Breast epithelium (tissue), 4 donors: Measurements from ENCODE around the gene FMNL3. TPM values are rescaled to one million over a fixed set of nuclear protein-coding genes. Genes with fewer than 3 reads are reported as not detected.
A peak's percentile ranks its signal among the peaks of the same experiment; 100 is the strongest.

Experiments used
- DNase-seq, 2 donors: peaks; one replicate each; pipeline ENCODE4 v3.0.0-alpha.2; 2019; ENCODE audit warnings: low spot score in 2 of 2
- H3K27ac ChIP-seq, 2 donors: fragments of 200-600 bp; sonication (generic) in 1 of 2; one replicate each; pipeline ENCODE4 v1.5.1; 2016 to 2019; ENCODE audit warnings: mild to moderate bottlenecking in 1 of 2
- H3K27me3 ChIP-seq, 2 donors: fragments of 200-600 bp; sonication (generic) in 1 of 2; one replicate each; pipeline versions ENCODE4 v1.5.1 to v1.6.0; 2017 to 2019; ENCODE audit warnings: control low read depth in 1 of 2, mild to moderate bottlenecking in 1 of 2
- H3K36me3 ChIP-seq: fragments of 200-600 bp; one replicate; pipeline ENCODE4 v1.5.1; 2019
- H3K4me1 ChIP-seq, 2 donors: fragments of 200-600 bp; sonication (generic); one replicate each; pipeline ENCODE4 v1.5.1; 2016 to 2019; ENCODE audit warnings: control low read depth in 1 of 2
- H3K4me3 ChIP-seq, 3 donors: fragments of 200-600 bp; sonication (generic); 1 replicate in 2 of 3; 2 replicates in 1 of 3; pipeline ENCODE4 v1.5.1; 2016 to 2019; ENCODE audit warnings: mild to moderate bottlenecking in 3 of 3, moderate library complexity in 2 of 3
- H3K9me3 ChIP-seq, 2 donors: fragments of 200-600 bp; sonication (generic) in 1 of 2; one replicate each; pipeline ENCODE4 v1.5.1; 2016 to 2019; ENCODE audit warnings: control low read depth in 1 of 2
- CTCF ChIP-seq, 3 donors: fragments of 450-650 bp; IDR thresholded peaks; one replicate each; pipeline ENCODE4 v1.5.1; 2016 to 2017; ENCODE audit warnings: antibody characterized with exemption in 3 of 3, mild to moderate bottlenecking in 3 of 3, moderate library complexity in 3 of 3
- POLR2A ChIP-seq: fragments of 450-650 bp; IDR thresholded peaks from one replicate; pipeline ENCODE4 v1.6.1; 2016; ENCODE audit warnings: antibody characterized with exemption, mild to moderate bottlenecking, moderate library complexity
- POLR2AphosphoS5 ChIP-seq, 3 donors: sonication (generic); formaldehyde crosslinking; IDR thresholded peaks; one replicate each; pipeline ENCODE4 v1.6.1; 2017; ENCODE audit warnings: antibody characterized with exemption in 3 of 3
- intact Hi-C: fragments of 100-400 bp; cut with DNase I; formaldehyde crosslinking; loops from one replicate; pipeline ENCODE4 v1.15.1; 2023; ENCODE audit warnings: low total_unique reads
- total RNA-seq, 3 donors: library from RNA; depleted of rRNA; stranded (reverse); fragments of >200 nt; gene quantifications; one replicate each; pipeline ENCODE4 v1.1.0, GENCODE V29; 2016

FMNL3 gene
- total RNA-seq, 3 donors from 2014 or later, result 9.8 to 13.8 (median 13.3) TPM

- H3K4me3 ChIP-seq, result no peak overlapping the region
- H3K36me3 ChIP-seq, result no peaks in the 10 kb centered on the region
- no peak for TF ChIP-seq POLR2A
- TF ChIP-seq POLR2AphosphoS5 (IDR thresholded peaks at IDR 0.05), result no peak
- no peak for TF ChIP-seq CTCF (IDR thresholded peaks at IDR 0.05)
- peaks cover 10 to 11% of the 10 kb centered on the region in 2 donors for H3K4me1 ChIP-seq
- peak overlapping the region; percentile 66 to 87 for H3K27ac ChIP-seq
- no peaks in the 10 kb centered on the region for H3K9me3 ChIP-seq
- no peaks in the 10 kb centered on the region for H3K27me3 ChIP-seq
- intact Hi-C loops, result no loop called here
- peak in 1 of 2 donors; percentile 46 for DNase-seq
Measured at GRCh38 chr12:49662998-49663843, 44.0 kb downstream of the FMNL3 start.

- intact Hi-C loops, result no loop called here
- H3K9me3 ChIP-seq, result no peaks in the 10 kb centered on the region
- peaks cover 10 to 11% of the 10 kb centered on the region in 2 donors for H3K4me1 ChIP-seq
- H3K27ac ChIP-seq, result peak overlapping the region in 1 of 2 donors; percentile 14
- H3K36me3 ChIP-seq, result no peaks in the 10 kb centered on the region
- no peak for DNase-seq
- TF ChIP-seq CTCF (IDR thresholded peaks at IDR 0.05), result no peak
- TF ChIP-seq POLR2AphosphoS5 (IDR thresholded peaks at IDR 0.05), result no peak
- TF ChIP-seq POLR2A, result no peak
- H3K27me3 ChIP-seq, result no peaks in the 10 kb centered on the region
- no peak overlapping the region for H3K4me3 ChIP-seq
Measured at GRCh38 chr12:49661746-49662145, 45.5 kb downstream of the FMNL3 start.

- H3K27ac ChIP-seq, result no peak overlapping the region
- DNase-seq, result no peak
Measured at GRCh38 chr12:49661191-49661590, 46.0 kb downstream of the FMNL3 start.

GRCh38 chr12:49659753-49660152, 47.5 kb downstream of the FMNL3 start:
- TF ChIP-seq POLR2A (no peak), POLR2AphosphoS5 (IDR thresholded peaks at IDR 0.05) (no peak), CTCF (IDR thresholded peaks at IDR 0.05) (no peak)
- H3K36me3 ChIP-seq, result no peaks in the 10 kb centered on the region
- peaks cover 10 to 11% of the 10 kb centered on the region in 2 donors for H3K4me1 ChIP-seq
- intact Hi-C loops, result no loop called here
- no peak overlapping the region for H3K27ac ChIP-seq
- no peaks in the 10 kb centered on the region for H3K9me3 ChIP-seq
- H3K4me3 ChIP-seq, result no peak overlapping the region
- no peak for DNase-seq
- no peaks in the 10 kb centered on the region for H3K27me3 ChIP-seq

More at GRCh38 chr12:49661191-49661590, 46.0 kb downstream of the FMNL3 start:
- peaks cover 10 to 11% of the 10 kb centered on the region in 2 donors for H3K4me1 ChIP-seq
- H3K36me3 ChIP-seq, result no peaks in the 10 kb centered on the region
- intact Hi-C loops, result no loop called here
- TF ChIP-seq CTCF (IDR thresholded peaks at IDR 0.05), result no peak
- TF ChIP-seq POLR2AphosphoS5 (IDR thresholded peaks at IDR 0.05), result no peak
- TF ChIP-seq POLR2A, result no peak
- H3K27me3 ChIP-seq, result no peaks in the 10 kb centered on the region
- H3K4me3 ChIP-seq, result no peak overlapping the region
- no peaks in the 10 kb centered on the region for H3K9me3 ChIP-seq

- Histone ChIP-seq H3K4me1 (peaks cover 5 to 7% of the 10 kb centered on the region in 2 donors), H3K4me3 (no peak overlapping the region), H3K27me3 (no peaks in the 10 kb centered on the region), H3K27ac (no peak overlapping the region), H3K36me3 (no peaks in the 10 kb centered on the region), H3K9me3 (no peaks in the 10 kb centered on the region)
- DNase-seq, result no peak
- TF ChIP-seq CTCF (IDR thresholded peaks at IDR 0.05), result no peak
- TF ChIP-seq POLR2AphosphoS5 (IDR thresholded peaks at IDR 0.05), result no peak
- TF ChIP-seq POLR2A, result no peak
- intact Hi-C loops, result no loop called here
Measured at GRCh38 chr12:49658276-49658675, 48.9 kb downstream of the FMNL3 start.
